Astrocyte (in vitro differentiated cells and primary cell): Measurements from ENCODE around the gene CMIP. TPM values are rescaled to one million over a fixed set of nuclear protein-coding genes. Genes with fewer than 3 reads are reported as not detected.

Source experiments
- DNase-seq: peaks from one replicate; pipeline ENCODE4 v3.0.0-alpha.2; 2010; ENCODE audit warnings: low read depth
- FAIRE-seq: peaks from 2 replicates; lab custom pipeline; 2011; peaks lifted over from hg19 to GRCh38; lab: Jason Lieb, UNC
- H2AFZ ChIP-seq: 2 replicates; pipeline ENCODE4 v1.6.0; 2012; ENCODE audit warnings: low read depth, low read length, inconsistent platforms
- H3K27ac ChIP-seq: 2 replicates; pipeline ENCODE4 v1.5.1; 2011; ENCODE audit warnings: low read depth, low read length, inconsistent platforms
- H3K27me3 ChIP-seq: 2 replicates; pipeline ENCODE4 v1.6.0; 2011; ENCODE audit warnings: low read length, inconsistent platforms; ENCODE audit not compliant: insufficient read depth
- H3K36me3 ChIP-seq: 2 replicates; pipeline ENCODE4 v1.5.1; 2011; ENCODE audit warnings: low read length, inconsistent platforms; ENCODE audit not compliant: insufficient read depth
- H3K4me1 ChIP-seq: 2 replicates; pipeline ENCODE4 v1.5.1; 2011; ENCODE audit warnings: low read length, inconsistent platforms; ENCODE audit not compliant: insufficient read depth
- H3K4me2 ChIP-seq: 2 replicates; pipeline ENCODE4 v1.6.0; 2012; ENCODE audit warnings: low read length, inconsistent platforms
- H3K4me3 ChIP-seq: 2 replicates; pipeline ENCODE4 v1.5.1; 2011; ENCODE audit warnings: low read depth, mild to moderate bottlenecking, low read length, inconsistent platforms; ENCODE audit not compliant: insufficient read depth
- H3K79me2 ChIP-seq: 2 replicates; pipeline ENCODE4 v1.6.0; 2012; ENCODE audit warnings: mild to moderate bottlenecking, low read length, inconsistent platforms; ENCODE audit not compliant: insufficient read depth
- H3K9ac ChIP-seq: 2 replicates; pipeline ENCODE4 v1.6.0; 2012; ENCODE audit warnings: mild to moderate bottlenecking, low read length, inconsistent platforms
- H3K9me3 ChIP-seq: 2 replicates; pipeline ENCODE4 v1.5.1; 2012; ENCODE audit warnings: low read depth, mild to moderate bottlenecking, low read length, inconsistent platforms; ENCODE audit not compliant: insufficient read depth
- H4K20me1 ChIP-seq: 2 replicates; pipeline ENCODE4 v1.6.0; 2012; ENCODE audit warnings: low read length, inconsistent platforms; ENCODE audit not compliant: insufficient read depth
- H3K27ac Mint-ChIP-seq: one replicate; pipeline ENCODE4 v1.8.0; 2021; ENCODE audit warnings: mild to moderate bottlenecking, mixed read lengths; ENCODE audit not compliant: unreplicated experiment
- H3K27me3 Mint-ChIP-seq: one replicate; pipeline ENCODE4 v1.8.0; 2021; ENCODE audit warnings: low read depth, mixed read lengths; ENCODE audit not compliant: unreplicated experiment
- H3K36me3 Mint-ChIP-seq: one replicate; pipeline ENCODE4 v1.8.0; 2021; ENCODE audit warnings: low read depth, mixed read lengths; ENCODE audit not compliant: unreplicated experiment
- H3K4me1 Mint-ChIP-seq: one replicate; pipeline ENCODE4 v1.8.0; 2021; ENCODE audit warnings: low read depth, mixed read lengths; ENCODE audit not compliant: unreplicated experiment
- H3K4me3 Mint-ChIP-seq: one replicate; pipeline ENCODE4 v1.8.0; 2021; ENCODE audit warnings: mild to moderate bottlenecking, moderate library complexity, mixed read lengths; ENCODE audit not compliant: unreplicated experiment
- H3K9me3 Mint-ChIP-seq: one replicate; pipeline ENCODE4 v1.8.0; 2021; ENCODE audit warnings: mild to moderate bottlenecking, mixed read lengths; ENCODE audit not compliant: unreplicated experiment
- EZH2 ChIP-seq: IDR thresholded peaks from 2 replicates; pipeline ENCODE4 v1.6.1; 2012; ENCODE audit warnings: mild to moderate bottlenecking, low read length, inconsistent platforms; ENCODE audit not compliant: insufficient read depth
- total RNA-seq: library from RNA; stranded (reverse); gene quantifications from 2 replicates; pipeline ENCODE4 v1.2.1, GENCODE V29; 2021
- TF ChIP-seq, protein P1 (sequence below): IDR thresholded peaks from 2 replicates; pipeline ENCODE4 v1.5.1; 2011; ENCODE audit warnings: low read depth, mild to moderate bottlenecking, inconsistent platforms, low read length, moderate library complexity; ENCODE audit not compliant: insufficient read depth

CMIP gene
- total RNA-seq, 1 donor from 2014 or later, result 71.5 TPM

DNA sequence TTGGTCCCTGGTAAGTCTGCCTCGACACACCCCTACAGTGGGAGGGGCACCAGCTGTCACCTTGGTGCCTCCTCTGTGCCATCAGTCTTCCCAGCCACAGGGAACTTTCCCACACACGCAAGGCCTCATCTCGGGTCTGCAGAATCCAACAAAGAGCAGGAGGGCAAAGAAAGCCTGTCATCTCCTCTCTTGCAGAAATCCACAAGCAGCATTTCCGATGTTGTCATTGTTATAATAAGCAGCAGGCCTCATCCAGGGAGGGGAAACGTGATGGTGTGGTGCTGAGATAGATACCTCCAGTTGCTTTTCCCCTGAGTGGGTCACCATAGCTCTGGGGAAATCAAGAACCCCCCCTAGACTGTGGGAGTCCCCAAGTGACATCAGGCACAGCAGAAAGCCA is 110.4 kb downstream of the CMIP start:
- no peaks in the 10 kb centered on the region for H3K36me3 ChIP-seq
- FAIRE-seq, result no peak
- H3K27ac ChIP-seq, result no peak overlapping the region
- TF ChIP-seq, protein P1, sequence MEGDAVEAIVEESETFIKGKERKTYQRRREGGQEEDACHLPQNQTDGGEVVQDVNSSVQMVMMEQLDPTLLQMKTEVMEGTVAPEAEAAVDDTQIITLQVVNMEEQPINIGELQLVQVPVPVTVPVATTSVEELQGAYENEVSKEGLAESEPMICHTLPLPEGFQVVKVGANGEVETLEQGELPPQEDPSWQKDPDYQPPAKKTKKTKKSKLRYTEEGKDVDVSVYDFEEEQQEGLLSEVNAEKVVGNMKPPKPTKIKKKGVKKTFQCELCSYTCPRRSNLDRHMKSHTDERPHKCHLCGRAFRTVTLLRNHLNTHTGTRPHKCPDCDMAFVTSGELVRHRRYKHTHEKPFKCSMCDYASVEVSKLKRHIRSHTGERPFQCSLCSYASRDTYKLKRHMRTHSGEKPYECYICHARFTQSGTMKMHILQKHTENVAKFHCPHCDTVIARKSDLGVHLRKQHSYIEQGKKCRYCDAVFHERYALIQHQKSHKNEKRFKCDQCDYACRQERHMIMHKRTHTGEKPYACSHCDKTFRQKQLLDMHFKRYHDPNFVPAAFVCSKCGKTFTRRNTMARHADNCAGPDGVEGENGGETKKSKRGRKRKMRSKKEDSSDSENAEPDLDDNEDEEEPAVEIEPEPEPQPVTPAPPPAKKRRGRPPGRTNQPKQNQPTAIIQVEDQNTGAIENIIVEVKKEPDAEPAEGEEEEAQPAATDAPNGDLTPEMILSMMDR, result no peak
- no peak for TF ChIP-seq EZH2
- no peaks in the 10 kb centered on the region for H3K27me3 Mint-ChIP-seq
- peaks cover 85% of the 10 kb centered on the region for H4K20me1 ChIP-seq
- peaks cover 4% of the 10 kb centered on the region for H3K36me3 Mint-ChIP-seq
- H3K9ac ChIP-seq, result no peak overlapping the region
- H3K79me2 ChIP-seq, result peaks cover 84% of the 10 kb centered on the region
- H3K27ac Mint-ChIP-seq, result no peak overlapping the region
- H2AFZ ChIP-seq, result no peak overlapping the region
- H3K4me3 ChIP-seq, result no peak overlapping the region
- DNase-seq, result no peak
- H3K4me3 Mint-ChIP-seq, result no peak overlapping the region
- no peaks in the 10 kb centered on the region for H3K27me3 ChIP-seq
- no peaks in the 10 kb centered on the region for H3K9me3 Mint-ChIP-seq
- H3K4me1 Mint-ChIP-seq, result peaks cover 37% of the 10 kb centered on the region
- H3K4me1 ChIP-seq, result peaks cover 38% of the 10 kb centered on the region
- H3K4me2 ChIP-seq, result no peak overlapping the region
- no peaks in the 10 kb centered on the region for H3K9me3 ChIP-seq

DNA sequence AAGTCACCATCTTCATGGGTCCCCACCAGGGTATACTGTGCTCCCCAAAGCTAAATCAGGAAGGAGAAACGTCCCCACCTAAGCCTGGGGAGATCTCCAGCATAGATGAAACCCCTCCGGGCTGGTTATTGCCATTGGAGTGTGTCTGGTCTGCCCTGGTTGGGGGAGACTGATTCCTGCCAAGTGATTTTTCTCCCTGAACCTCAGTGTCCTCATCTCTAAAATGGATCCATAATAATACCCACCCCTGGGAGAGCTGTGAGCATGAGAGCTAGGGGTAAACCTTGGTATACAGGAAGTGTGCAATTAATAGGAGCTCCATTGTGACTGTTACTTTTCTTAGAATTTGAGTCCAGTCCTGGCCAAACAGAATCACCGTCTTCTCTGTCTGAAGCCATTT is 111.1 kb downstream of the CMIP start:
- H3K9me3 ChIP-seq, result no peaks in the 10 kb centered on the region
- FAIRE-seq (no peak), DNase-seq (no peak)
- Mint-ChIP-seq H3K9me3 (no peaks in the 10 kb centered on the region), H3K36me3 (peaks cover 4% of the 10 kb centered on the region), H3K27ac (no peak overlapping the region), H3K4me1 (peaks cover 35% of the 10 kb centered on the region), H3K4me3 (no peak overlapping the region), H3K27me3 (no peaks in the 10 kb centered on the region)
- peaks cover 80% of the 10 kb centered on the region for H3K79me2 ChIP-seq
- TF ChIP-seq, protein P1, result no peak
- no peak for TF ChIP-seq EZH2
- H2AFZ ChIP-seq, result no peak overlapping the region
- H3K36me3 ChIP-seq, result no peaks in the 10 kb centered on the region
- H3K4me1 ChIP-seq, result peaks cover 34% of the 10 kb centered on the region
- H3K4me3 ChIP-seq, result no peak overlapping the region
- H3K27ac ChIP-seq, result no peak overlapping the region
- peaks cover 81% of the 10 kb centered on the region for H4K20me1 ChIP-seq
- H3K4me2 ChIP-seq, result no peak overlapping the region
- H3K27me3 ChIP-seq, result no peaks in the 10 kb centered on the region
- no peak overlapping the region for H3K9ac ChIP-seq

DNA sequence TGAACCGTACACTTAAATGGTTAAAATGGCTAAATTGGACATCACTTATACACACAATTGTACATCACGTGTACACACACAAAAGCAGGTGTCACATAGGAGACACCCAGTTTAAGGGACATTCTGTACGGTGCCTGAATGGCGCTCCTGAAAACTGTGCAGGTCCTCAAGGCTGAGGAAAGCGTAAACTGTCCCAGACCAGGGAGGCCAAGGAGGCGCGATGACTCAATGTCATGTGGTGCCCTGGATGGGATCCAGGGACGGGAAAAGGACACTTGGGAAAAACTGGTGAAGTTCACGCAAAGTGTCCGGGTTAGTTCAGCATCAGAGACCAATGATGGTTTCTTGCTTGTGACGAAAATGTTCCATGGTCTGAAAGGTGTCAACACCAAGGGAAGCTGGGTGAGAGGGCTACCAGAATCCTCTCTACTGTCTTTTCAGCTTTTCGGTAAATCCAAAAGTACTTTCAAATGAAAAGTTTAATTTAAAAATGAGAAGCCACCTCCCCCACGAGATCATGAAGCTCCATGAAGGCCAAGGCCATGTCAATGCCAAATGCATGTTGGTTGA is 112.2 kb downstream of the CMIP start:
- no peaks in the 10 kb centered on the region for H3K36me3 ChIP-seq
- H3K4me3 ChIP-seq, result no peak overlapping the region
- H3K27ac ChIP-seq, result no peak overlapping the region
- FAIRE-seq (no peak), DNase-seq (no peak)
- Mint-ChIP-seq H3K27ac (no peak overlapping the region), H3K4me1 (peaks cover 29% of the 10 kb centered on the region), H3K9me3 (no peaks in the 10 kb centered on the region), H3K36me3 (no peaks in the 10 kb centered on the region), H3K27me3 (no peaks in the 10 kb centered on the region), H3K4me3 (no peak overlapping the region)
- peaks cover 82% of the 10 kb centered on the region for H4K20me1 ChIP-seq
- H3K9me3 ChIP-seq, result no peaks in the 10 kb centered on the region
- no peaks in the 10 kb centered on the region for H3K27me3 ChIP-seq
- no peak overlapping the region for H3K9ac ChIP-seq
- no peak overlapping the region for H2AFZ ChIP-seq
- no peak for TF ChIP-seq EZH2
- TF ChIP-seq, protein P1, result no peak
- peaks cover 77% of the 10 kb centered on the region for H3K79me2 ChIP-seq
- H3K4me1 ChIP-seq, result peaks cover 29% of the 10 kb centered on the region
- H3K4me2 ChIP-seq, result no peak overlapping the region
